Thyroid gland (tissue), 4 donors: ENCODE data around the gene KIRREL3.

Experiments used
- POLR2A ChIP-seq, 2 donors: fragments of 450-650 bp; IDR thresholded peaks; one replicate each; pipeline ENCODE4 v1.6.1; 2017; ENCODE audit warnings: antibody characterized with exemption in 2 of 2, mild to moderate bottlenecking in 2 of 2, moderate library complexity in 1 of 2
- TF ChIP-seq, protein P1 (sequence below), 6 experiments: fragments of 200-600 bp in 3 of 6; fragments of 450-650 bp in 3 of 6; sonication (generic) in 3 of 6; IDR thresholded peaks; one replicate each; pipeline ENCODE4 v1.5.1; 2016 to 2019; ENCODE audit warnings: antibody characterized with exemption in 6 of 6, mild to moderate bottlenecking in 2 of 6, inconsistent platforms in 1 of 6, moderate library complexity in 1 of 6

DNA sequence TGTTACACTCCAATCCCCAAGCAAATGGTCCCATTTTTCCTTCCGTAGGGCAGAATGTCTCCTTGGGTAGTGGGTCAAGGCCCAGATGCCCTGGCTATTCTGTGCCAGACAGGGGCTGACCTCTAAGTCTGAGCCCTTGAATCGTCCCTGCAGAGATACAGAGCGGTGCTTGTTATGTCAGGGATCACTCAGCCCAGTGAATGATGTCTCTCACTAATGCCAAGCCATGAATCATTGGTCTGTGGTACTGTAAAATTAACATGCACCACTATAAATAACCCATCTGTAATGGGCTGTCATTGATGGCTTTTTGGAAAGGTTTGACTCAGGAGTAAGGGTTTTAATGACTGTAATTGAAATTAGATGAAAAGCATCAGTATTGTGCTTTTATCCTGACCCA is 35.3 kb upstream of the KIRREL3 start:
- TF ChIP-seq, protein P1, sequence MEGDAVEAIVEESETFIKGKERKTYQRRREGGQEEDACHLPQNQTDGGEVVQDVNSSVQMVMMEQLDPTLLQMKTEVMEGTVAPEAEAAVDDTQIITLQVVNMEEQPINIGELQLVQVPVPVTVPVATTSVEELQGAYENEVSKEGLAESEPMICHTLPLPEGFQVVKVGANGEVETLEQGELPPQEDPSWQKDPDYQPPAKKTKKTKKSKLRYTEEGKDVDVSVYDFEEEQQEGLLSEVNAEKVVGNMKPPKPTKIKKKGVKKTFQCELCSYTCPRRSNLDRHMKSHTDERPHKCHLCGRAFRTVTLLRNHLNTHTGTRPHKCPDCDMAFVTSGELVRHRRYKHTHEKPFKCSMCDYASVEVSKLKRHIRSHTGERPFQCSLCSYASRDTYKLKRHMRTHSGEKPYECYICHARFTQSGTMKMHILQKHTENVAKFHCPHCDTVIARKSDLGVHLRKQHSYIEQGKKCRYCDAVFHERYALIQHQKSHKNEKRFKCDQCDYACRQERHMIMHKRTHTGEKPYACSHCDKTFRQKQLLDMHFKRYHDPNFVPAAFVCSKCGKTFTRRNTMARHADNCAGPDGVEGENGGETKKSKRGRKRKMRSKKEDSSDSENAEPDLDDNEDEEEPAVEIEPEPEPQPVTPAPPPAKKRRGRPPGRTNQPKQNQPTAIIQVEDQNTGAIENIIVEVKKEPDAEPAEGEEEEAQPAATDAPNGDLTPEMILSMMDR (IDR thresholded peaks at IDR 0.05), result no peak
- no peak for TF ChIP-seq POLR2A (IDR thresholded peaks at IDR 0.05)
